WTC11 (cell line): ENCODE measurements around the gene TBC1D22B.

Experiments
- AR ChIP-seq: fragments of 250-450 bp; sonication (Bioruptor Pico); IDR thresholded peaks from 2 replicates; pipeline ENCODE4 v1.9.0; 2021; ENCODE audit warnings: mild to moderate bottlenecking
- ATF2 ChIP-seq: sonication (generic); formaldehyde crosslinking; IDR thresholded peaks from 2 replicates; pipeline ENCODE4 v1.8.1; 2022; ENCODE audit warnings: low read depth, missing genetic modification reagents, borderline replicate concordance
- CTCF ChIP-seq: fragments of 200-600 bp; IDR thresholded peaks from 2 replicates; pipeline ENCODE4 v1.8.0; 2022; ENCODE audit warnings: antibody characterized with exemption
- ETV6 ChIP-seq: sonication (generic); formaldehyde crosslinking; IDR thresholded peaks from 2 replicates; pipeline ENCODE4 v1.8.1; 2022; ENCODE audit warnings: mild to moderate bottlenecking, missing genetic modification reagents
- FOXK1 ChIP-seq: sonication (generic); formaldehyde crosslinking; IDR thresholded peaks from 2 replicates; pipeline ENCODE4 v1.8.0; 2022; ENCODE audit warnings: mild to moderate bottlenecking, moderate library complexity, missing genetic modification reagents
- MAX ChIP-seq: sonication (generic); formaldehyde crosslinking; IDR thresholded peaks from 2 replicates; pipeline ENCODE4 v1.8.0; 2022; ENCODE audit warnings: mild to moderate bottlenecking, missing genetic modification reagents
- NFYB ChIP-seq: sonication (generic); formaldehyde crosslinking; conservative IDR thresholded peaks from 2 replicates; pipeline ENCODE4 v1.8.0; 2022; ENCODE audit warnings: low read depth, missing genetic modification reagents
- PRDM15 ChIP-seq: sonication (generic); formaldehyde crosslinking; IDR thresholded peaks from 2 replicates; pipeline ENCODE4 v1.8.0; 2022; ENCODE audit warnings: missing genetic modification reagents
- SP1 ChIP-seq: sonication (generic); formaldehyde crosslinking; conservative IDR thresholded peaks from 2 replicates; pipeline ENCODE4 v1.8.1; 2022; ENCODE audit warnings: missing genetic modification reagents
- TCF7 ChIP-seq: sonication (generic); formaldehyde crosslinking; IDR thresholded peaks from 2 replicates; pipeline ENCODE4 v1.8.0; 2022; ENCODE audit warnings: mild to moderate bottlenecking, low read depth, missing genetic modification reagents, moderate library complexity
- TEAD4 ChIP-seq: sonication (generic); formaldehyde crosslinking; IDR thresholded peaks from 2 replicates; pipeline ENCODE4 v1.8.0; 2022; ENCODE audit warnings: mild to moderate bottlenecking, missing genetic modification reagents
- TP53 ChIP-seq: sonication (generic); formaldehyde crosslinking; IDR thresholded peaks from 2 replicates; pipeline ENCODE4 v1.8.1; 2023; ENCODE audit warnings: mild to moderate bottlenecking, missing genetic modification reagents
- ZNF138 ChIP-seq: sonication (generic); formaldehyde crosslinking; conservative IDR thresholded peaks from 2 replicates; pipeline ENCODE4 v1.8.1; 2022; ENCODE audit warnings: mild to moderate bottlenecking, moderate library complexity, missing genetic modification reagents
- TF ChIP-seq, protein P1 (sequence below): sonication (generic); formaldehyde crosslinking; IDR thresholded peaks from 2 replicates; pipeline ENCODE4 v1.8.1; 2023; ENCODE audit warnings: mild to moderate bottlenecking, missing genetic modification reagents, borderline replicate concordance

- TF ChIP-seq TCF7, result no peak
- TF ChIP-seq CTCF, result no peak
- TF ChIP-seq, protein P1, sequence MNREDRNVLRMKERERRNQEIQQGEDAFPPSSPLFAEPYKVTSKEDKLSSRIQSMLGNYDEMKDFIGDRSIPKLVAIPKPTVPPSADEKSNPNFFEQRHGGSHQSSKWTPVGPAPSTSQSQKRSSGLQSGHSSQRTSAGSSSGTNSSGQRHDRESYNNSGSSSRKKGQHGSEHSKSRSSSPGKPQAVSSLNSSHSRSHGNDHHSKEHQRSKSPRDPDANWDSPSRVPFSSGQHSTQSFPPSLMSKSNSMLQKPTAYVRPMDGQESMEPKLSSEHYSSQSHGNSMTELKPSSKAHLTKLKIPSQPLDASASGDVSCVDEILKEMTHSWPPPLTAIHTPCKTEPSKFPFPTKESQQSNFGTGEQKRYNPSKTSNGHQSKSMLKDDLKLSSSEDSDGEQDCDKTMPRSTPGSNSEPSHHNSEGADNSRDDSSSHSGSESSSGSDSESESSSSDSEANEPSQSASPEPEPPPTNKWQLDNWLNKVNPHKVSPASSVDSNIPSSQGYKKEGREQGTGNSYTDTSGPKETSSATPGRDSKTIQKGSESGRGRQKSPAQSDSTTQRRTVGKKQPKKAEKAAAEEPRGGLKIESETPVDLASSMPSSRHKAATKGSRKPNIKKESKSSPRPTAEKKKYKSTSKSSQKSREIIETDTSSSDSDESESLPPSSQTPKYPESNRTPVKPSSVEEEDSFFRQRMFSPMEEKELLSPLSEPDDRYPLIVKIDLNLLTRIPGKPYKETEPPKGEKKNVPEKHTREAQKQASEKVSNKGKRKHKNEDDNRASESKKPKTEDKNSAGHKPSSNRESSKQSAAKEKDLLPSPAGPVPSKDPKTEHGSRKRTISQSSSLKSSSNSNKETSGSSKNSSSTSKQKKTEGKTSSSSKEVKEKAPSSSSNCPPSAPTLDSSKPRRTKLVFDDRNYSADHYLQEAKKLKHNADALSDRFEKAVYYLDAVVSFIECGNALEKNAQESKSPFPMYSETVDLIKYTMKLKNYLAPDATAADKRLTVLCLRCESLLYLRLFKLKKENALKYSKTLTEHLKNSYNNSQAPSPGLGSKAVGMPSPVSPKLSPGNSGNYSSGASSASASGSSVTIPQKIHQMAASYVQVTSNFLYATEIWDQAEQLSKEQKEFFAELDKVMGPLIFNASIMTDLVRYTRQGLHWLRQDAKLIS (CRISPR knock-in tag), result no peak
- no peak for TF ChIP-seq FOXK1 (CRISPR knock-in tag)
- TF ChIP-seq ATF2 (CRISPR knock-in tag), result no peak
- TF ChIP-seq ETV6 (CRISPR knock-in tag), result no peak
- TF ChIP-seq TEAD4, result no peak
- no peak for TF ChIP-seq PRDM15 (CRISPR knock-in tag)
- TF ChIP-seq SP1 (CRISPR knock-in tag), result no peak
- no peak for TF ChIP-seq ZNF138 (CRISPR knock-in tag)
- TF ChIP-seq NFYB, result no peak
- no peak for TF ChIP-seq MAX (CRISPR knock-in tag)
- no peak for TF ChIP-seq TP53 (CRISPR knock-in tag)
- TF ChIP-seq AR (CRISPR knock-in tag), result no peak
Observed at GRCh38 chr6:37344308-37344707, 86.7 kb downstream of the TBC1D22B start.
